ENCODE results near the gene PCGF2. TPM values are rescaled to one million over a fixed set of nuclear protein-coding genes. Genes with fewer than 3 reads are reported as not detected.

Gene PCGF2
- total RNA-seq, 2 donors from 2014 or later: 14.1 to 28.4 TPM

DNA sequence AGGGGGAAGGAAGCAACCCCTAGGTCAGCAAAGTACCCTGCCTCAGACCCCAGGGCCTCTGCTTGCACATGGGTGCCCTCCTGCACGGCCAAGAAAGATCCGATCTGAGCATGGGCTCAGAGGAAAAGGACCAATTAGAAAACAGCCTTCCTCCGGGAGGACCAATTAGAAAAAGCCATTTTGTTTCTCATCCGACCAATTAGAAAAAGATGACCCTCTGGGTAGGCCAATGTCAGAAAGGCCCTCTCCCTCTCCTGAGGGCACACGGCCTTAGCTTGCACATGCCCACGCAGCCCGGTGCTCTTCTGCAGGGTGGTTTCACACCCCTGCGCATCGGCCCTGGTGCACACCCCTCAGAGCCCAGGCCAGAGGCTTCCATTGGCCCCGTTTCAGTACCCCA, 23.1 kb downstream of the PCGF2 start:
- H3K36me3 ChIP-seq: peaks cover 40% of the 10 kb centered on the region
- no peaks in the 10 kb centered on the region for H3K27me3 ChIP-seq (replicated peaks; ENCODE audit: insufficient read depth)
- H3K4me1 ChIP-seq (ENCODE audit: control insufficient read depth in 1 of 2, low read depth in 2 of 2): peaks cover 6 to 11% of the 10 kb centered on the region in 2 donors
- no peaks in the 10 kb centered on the region for H3K9me3 ChIP-seq
- no peak for ATAC-seq (ENCODE audit: insufficient number of reproducible peaks, low FRiP score, low read depth)
- no peak overlapping the region for H3K27ac ChIP-seq
- no peak overlapping the region for H3K4me3 ChIP-seq
- TF ChIP-seq, protein P1, sequence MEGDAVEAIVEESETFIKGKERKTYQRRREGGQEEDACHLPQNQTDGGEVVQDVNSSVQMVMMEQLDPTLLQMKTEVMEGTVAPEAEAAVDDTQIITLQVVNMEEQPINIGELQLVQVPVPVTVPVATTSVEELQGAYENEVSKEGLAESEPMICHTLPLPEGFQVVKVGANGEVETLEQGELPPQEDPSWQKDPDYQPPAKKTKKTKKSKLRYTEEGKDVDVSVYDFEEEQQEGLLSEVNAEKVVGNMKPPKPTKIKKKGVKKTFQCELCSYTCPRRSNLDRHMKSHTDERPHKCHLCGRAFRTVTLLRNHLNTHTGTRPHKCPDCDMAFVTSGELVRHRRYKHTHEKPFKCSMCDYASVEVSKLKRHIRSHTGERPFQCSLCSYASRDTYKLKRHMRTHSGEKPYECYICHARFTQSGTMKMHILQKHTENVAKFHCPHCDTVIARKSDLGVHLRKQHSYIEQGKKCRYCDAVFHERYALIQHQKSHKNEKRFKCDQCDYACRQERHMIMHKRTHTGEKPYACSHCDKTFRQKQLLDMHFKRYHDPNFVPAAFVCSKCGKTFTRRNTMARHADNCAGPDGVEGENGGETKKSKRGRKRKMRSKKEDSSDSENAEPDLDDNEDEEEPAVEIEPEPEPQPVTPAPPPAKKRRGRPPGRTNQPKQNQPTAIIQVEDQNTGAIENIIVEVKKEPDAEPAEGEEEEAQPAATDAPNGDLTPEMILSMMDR (IDR thresholded peaks at IDR 0.05): no peak
- no peak for DNase-seq (ENCODE audit: low spot score)

GRCh38 chr17:38724337-38724988, 23.7 kb downstream of the PCGF2 start:
- ATAC-seq (ENCODE audit: insufficient number of reproducible peaks, low FRiP score, low read depth) (no peak), DNase-seq (ENCODE audit: low spot score) (no peak)
- Histone ChIP-seq H3K4me1 (ENCODE audit: control insufficient read depth in 1 of 2, low read depth in 2 of 2) (peaks cover 5 to 8% of the 10 kb centered on the region in 2 donors), H3K27ac (no peak overlapping the region), H3K27me3 (replicated peaks; ENCODE audit: insufficient read depth) (no peaks in the 10 kb centered on the region), H3K36me3 (peaks cover 40% of the 10 kb centered on the region), H3K9me3 (no peaks in the 10 kb centered on the region), H3K4me3 (no peak overlapping the region)
- TF ChIP-seq, protein P1 (IDR thresholded peaks at IDR 0.05): no peak

DNA sequence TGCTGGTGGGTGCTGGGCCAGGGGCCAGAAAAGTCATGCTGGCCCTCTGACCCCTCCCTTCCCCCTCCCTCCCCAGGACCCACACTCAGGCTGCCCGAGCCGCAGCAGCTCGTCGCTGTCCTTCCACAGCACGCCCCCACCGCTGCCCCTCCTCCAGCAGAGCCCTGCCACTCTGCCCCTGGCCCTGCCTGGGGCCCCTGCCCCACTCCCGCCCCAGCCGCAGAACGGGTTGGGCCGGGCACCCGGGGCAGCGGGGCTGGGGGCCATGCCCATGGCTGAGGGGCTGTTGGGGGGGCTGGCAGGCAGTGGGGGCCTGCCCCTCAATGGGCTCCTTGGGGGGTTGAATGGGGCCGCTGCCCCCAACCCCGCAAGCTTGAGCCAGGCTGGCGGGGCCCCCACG, 26.3 kb downstream of the PCGF2 start:
- H3K4me1 ChIP-seq (ENCODE audit: control insufficient read depth in 1 of 2, low read depth in 2 of 2): peaks cover 2 to 4% of the 10 kb centered on the region in 2 donors
- no peaks in the 10 kb centered on the region for H3K9me3 ChIP-seq
- no peaks in the 10 kb centered on the region for H3K27me3 ChIP-seq (replicated peaks; ENCODE audit: insufficient read depth)
- no peak for DNase-seq (ENCODE audit: low spot score)
- TF ChIP-seq, protein P1 (IDR thresholded peaks at IDR 0.05): no peak
- H3K4me3 ChIP-seq: no peak overlapping the region
- H3K36me3 ChIP-seq: peaks cover 57% of the 10 kb centered on the region
- ATAC-seq (ENCODE audit: insufficient number of reproducible peaks, low FRiP score, low read depth): no peak
- no peak overlapping the region for H3K27ac ChIP-seq

- DNase-seq (ENCODE audit: low spot score) (no peak), ATAC-seq (ENCODE audit: insufficient number of reproducible peaks, low FRiP score, low read depth) (no peak)
- Histone ChIP-seq H3K27me3 (replicated peaks; ENCODE audit: insufficient read depth) (no peaks in the 10 kb centered on the region), H3K9me3 (no peaks in the 10 kb centered on the region), H3K36me3 (peaks cover 66% of the 10 kb centered on the region), H3K4me1 (ENCODE audit: control insufficient read depth in 1 of 2, low read depth in 2 of 2) (peaks cover 2 to 4% of the 10 kb centered on the region in 2 donors), H3K27ac (no peak overlapping the region), H3K4me3 (no peak overlapping the region)
- TF ChIP-seq, protein P1 (IDR thresholded peaks at IDR 0.05): no peak
Measured at GRCh38 chr17:38720941-38721340, 27.2 kb downstream of the PCGF2 start.

DNA sequence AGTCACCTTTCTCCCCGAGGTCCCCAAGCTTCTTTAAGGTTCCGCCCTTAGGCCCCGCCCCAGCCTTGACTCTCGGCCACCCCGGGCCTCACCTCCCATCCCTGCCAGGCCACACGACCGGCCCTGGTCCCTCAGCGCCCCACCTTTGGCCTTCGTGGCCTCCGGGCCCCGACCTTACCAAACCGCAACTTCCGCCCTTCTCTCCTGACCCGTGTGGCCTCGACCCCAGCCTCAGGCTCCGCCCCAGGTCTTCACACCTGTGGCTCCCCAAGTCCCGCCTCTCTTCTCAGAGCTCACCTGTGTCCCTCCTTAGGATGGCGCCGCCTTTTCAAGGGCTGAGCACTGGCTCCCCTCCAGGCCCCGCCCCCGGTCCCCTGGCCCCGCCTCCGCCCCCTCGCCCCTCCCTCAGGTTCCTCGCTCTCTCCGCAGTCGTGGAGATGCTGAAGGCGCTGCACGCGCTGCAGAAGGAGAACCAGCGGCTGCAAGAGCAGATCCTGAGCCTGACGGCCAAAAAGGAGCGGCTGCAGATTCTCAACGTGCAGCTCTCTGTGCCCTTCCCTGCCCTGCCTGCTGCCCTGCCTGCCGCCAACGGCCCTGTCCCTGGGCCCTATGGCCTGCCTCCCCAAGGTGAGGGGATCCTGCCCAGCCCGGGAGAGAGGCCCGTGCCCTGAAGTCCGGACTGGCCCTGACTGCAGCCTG, 28.0 kb downstream of the PCGF2 start:
- no peak overlapping the region for H3K4me3 ChIP-seq
- TF ChIP-seq, protein P1 (IDR thresholded peaks at IDR 0.05): no peak
- no peaks in the 10 kb centered on the region for H3K27me3 ChIP-seq (replicated peaks; ENCODE audit: insufficient read depth)
- ATAC-seq (ENCODE audit: insufficient number of reproducible peaks, low FRiP score, low read depth): no peak
- H3K36me3 ChIP-seq: peaks cover 69% of the 10 kb centered on the region
- no peak overlapping the region for H3K27ac ChIP-seq
- no peaks in the 10 kb centered on the region for H3K9me3 ChIP-seq
- H3K4me1 ChIP-seq (ENCODE audit: control insufficient read depth in 1 of 2, low read depth in 2 of 2): peaks cover 2 to 4% of the 10 kb centered on the region in 2 donors
- DNase-seq (ENCODE audit: low spot score): no peak

Data from thoracic aorta (tissue), 2 donors.